ENCODE results near the gene CMIP. TPM values are rescaled to one million over a fixed set of nuclear protein-coding genes. Genes with fewer than 3 reads are reported as not detected.

The CMIP gene
- total and polyA plus RNA-seq, 3 experiments from 2014 or later = 1.0 to 24.4 (median 23.6) TPM

DNA sequence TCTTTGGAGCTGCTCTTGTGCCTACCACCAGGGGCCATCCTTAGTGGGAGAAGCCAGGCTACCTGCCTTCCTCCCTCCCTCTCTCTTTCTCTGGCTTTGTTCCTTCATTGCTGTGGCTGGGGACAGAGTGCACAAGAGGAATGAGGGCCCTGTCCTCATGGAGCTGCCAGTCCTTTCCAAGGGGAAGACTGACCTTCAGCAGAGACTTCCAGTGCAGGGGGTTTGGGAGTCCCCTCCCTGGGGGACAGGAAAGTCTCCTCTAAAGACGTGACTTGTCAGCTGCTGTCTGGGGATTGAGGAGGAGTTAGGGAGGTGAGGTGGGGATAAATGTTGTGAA lies 108.1 kb downstream of the CMIP start:
- no peaks in the 10 kb centered on the region for H3K9me3 Mint-ChIP-seq
- peaks cover 46 to 83% (median 63%) of the 10 kb centered on the region in 3 donors for H3K4me1 Mint-ChIP-seq
- no peak overlapping the region for H3K4me3 Mint-ChIP-seq
- no peak overlapping the region for H3K27ac ChIP-seq (ENCODE audit: low read depth, low read length)
- no peaks in the 10 kb centered on the region for H3K27me3 Mint-ChIP-seq
- H3K27ac Mint-ChIP-seq = peak overlapping the region in 7 of 8 donors; percentile 63 to 98 (median 81)
- CTCF ChIA-PET = no interaction called here
- no peak overlapping the region for H3K4me3 ChIP-seq (ENCODE audit: low read length)
- POLR2A ChIA-PET = no interaction called here
- no peaks in the 10 kb centered on the region for H3K9me3 ChIP-seq (ENCODE audit: low read length)
- no peaks in the 10 kb centered on the region for H3K4me1 ChIP-seq (ENCODE audit: insufficient read depth, low read length)
- H3K27me3 ChIP-seq (ENCODE audit: insufficient read depth, low read length, poor library complexity, severe bottlenecking) = no peaks in the 10 kb centered on the region
- no peak for DNase-seq
- peaks cover under 1 to 4% (median 4%) of the 10 kb centered on the region in 3 donors for H3K36me3 Mint-ChIP-seq
- H3K36me3 ChIP-seq (ENCODE audit: insufficient read depth, low read length) = no peaks in the 10 kb centered on the region

DNA sequence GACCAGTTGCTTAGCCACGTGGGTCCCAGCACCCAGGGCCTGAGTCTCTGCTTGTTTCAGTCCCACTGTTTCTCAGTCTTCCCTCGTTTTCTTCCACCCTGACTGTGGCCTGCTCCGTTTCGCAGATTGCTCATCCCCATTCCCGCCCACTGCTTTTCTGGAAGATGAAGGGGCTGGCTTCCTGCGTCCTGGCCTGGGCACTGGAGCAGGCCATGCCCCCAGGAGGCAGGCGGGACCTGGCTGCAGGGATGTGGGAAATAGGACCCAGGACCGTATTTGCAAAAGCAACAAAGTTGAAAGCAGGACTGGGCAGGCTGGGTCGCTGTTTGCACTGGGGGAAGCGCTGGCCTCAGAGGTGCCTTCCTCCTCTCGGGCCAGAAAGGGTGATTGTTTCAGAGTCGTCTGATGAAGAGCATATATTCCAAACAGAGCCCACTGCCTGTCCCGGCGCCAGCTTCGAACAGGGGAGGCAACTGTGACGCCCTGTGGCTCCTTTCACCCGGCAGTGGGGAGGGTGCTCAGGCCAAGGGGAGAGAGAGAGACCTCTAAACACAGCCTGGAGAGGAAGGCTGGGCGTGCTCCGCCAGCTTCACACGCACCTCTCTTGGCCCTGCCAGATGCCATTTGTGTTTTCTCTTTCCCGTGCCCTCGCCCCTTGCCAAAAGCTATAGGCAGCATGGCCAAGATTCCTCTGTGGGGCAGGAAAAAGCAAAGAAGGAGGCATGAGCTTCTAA lies 108.6 kb downstream of the CMIP start:
- Mint-ChIP-seq H3K27me3 (no peaks in the 10 kb centered on the region), H3K9me3 (no peaks in the 10 kb centered on the region), H3K4me1 (peaks cover 49 to 87% (median 63%) of the 10 kb centered on the region in 3 donors), H3K36me3 (peaks cover 3 to 6% (median 4%) of the 10 kb centered on the region in 3 donors), H3K4me3 (peak overlapping the region in 1 of 7 donors; percentile 48), H3K27ac (peak overlapping the region in 7 of 8 donors; percentile 23 to 98 (median 79))
- H3K4me3 ChIP-seq (ENCODE audit: low read length) = no peak overlapping the region
- no peaks in the 10 kb centered on the region for H3K27me3 ChIP-seq (ENCODE audit: insufficient read depth, low read length, poor library complexity, severe bottlenecking)
- no peaks in the 10 kb centered on the region for H3K9me3 ChIP-seq (ENCODE audit: low read length)
- POLR2A ChIA-PET = no interaction called here
- DNase-seq = no peak
- H3K4me1 ChIP-seq (ENCODE audit: insufficient read depth, low read length) = no peaks in the 10 kb centered on the region
- CTCF ChIA-PET = no interaction called here
- H3K36me3 ChIP-seq (ENCODE audit: insufficient read depth, low read length) = no peaks in the 10 kb centered on the region
- H3K27ac ChIP-seq (ENCODE audit: low read depth, low read length) = no peak overlapping the region

DNA sequence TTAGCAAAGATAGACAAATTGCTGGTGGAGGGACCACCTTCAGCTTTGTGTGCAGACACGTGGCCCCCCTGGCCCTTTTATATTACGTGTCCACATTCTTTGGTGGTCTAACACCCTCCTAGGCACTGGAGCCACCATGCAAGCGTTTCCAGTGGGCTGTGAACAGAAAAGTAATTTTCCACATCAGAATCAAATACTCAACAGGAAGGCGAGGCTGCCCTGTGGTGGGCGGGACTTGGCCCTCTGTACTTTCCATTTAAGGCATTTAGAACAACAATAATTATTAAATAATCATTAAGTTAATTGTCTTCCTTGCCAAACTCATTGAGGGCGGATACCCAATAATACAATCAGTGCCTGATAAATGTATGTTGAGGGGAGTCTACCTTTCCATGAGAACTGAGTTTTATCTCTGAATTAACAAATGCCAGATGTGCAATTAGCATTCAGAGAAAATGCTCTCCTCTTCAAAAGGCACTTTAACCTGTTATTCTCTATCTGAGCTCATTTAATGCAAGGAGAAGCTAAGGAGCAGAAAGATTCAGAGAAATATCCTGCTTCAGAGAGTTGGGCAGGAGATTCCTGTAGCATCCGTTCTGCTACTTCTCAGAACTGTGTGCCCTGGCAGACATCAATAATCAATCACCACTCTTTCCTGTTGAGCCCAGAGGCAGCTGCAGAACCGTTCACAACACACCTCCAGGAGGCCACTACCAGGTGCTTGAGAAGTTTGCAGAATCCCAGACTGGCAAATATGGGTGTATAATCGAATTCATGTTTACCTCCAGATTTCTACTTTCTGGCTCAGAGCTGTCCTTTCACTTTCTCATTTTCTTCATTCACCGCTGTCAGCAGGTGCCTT lies 109.4 kb downstream of the CMIP start:
- CTCF ChIA-PET = interaction anchor here (1.2 kb wide), 1 partner anchor 150 kb away, joined by 4 read pairs; no protein-coding TSS in a partner anchor
- H3K27ac Mint-ChIP-seq = peak overlapping the region; percentile 17 to 94 (median 75)
- no peaks in the 10 kb centered on the region for H3K4me1 ChIP-seq (ENCODE audit: insufficient read depth, low read length)

DNA sequence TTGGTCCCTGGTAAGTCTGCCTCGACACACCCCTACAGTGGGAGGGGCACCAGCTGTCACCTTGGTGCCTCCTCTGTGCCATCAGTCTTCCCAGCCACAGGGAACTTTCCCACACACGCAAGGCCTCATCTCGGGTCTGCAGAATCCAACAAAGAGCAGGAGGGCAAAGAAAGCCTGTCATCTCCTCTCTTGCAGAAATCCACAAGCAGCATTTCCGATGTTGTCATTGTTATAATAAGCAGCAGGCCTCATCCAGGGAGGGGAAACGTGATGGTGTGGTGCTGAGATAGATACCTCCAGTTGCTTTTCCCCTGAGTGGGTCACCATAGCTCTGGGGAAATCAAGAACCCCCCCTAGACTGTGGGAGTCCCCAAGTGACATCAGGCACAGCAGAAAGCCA lies 110.4 kb downstream of the CMIP start:
- Mint-ChIP-seq H3K36me3 (peaks cover 3 to 8% (median 4%) of the 10 kb centered on the region in 3 donors), H3K4me3 (no peak overlapping the region), H3K27me3 (no peaks in the 10 kb centered on the region), H3K27ac (peak overlapping the region in 6 of 8 donors; percentile 6 to 94 (median 50)), H3K4me1 (peaks cover 48 to 84% (median 54%) of the 10 kb centered on the region in 3 donors), H3K9me3 (no peaks in the 10 kb centered on the region)
- no peaks in the 10 kb centered on the region for H3K36me3 ChIP-seq (ENCODE audit: insufficient read depth, low read length)
- H3K9me3 ChIP-seq (ENCODE audit: low read length) = no peaks in the 10 kb centered on the region
- no peaks in the 10 kb centered on the region for H3K4me1 ChIP-seq (ENCODE audit: insufficient read depth, low read length)
- no peak overlapping the region for H3K27ac ChIP-seq (ENCODE audit: low read depth, low read length)
- CTCF ChIA-PET = interaction anchor here (1.1 to 1.2 kb wide), 2 partner anchors 9 to 151 kb away, joined by 3 to 4 read pairs; no protein-coding TSS in a partner anchor
- H3K4me3 ChIP-seq (ENCODE audit: low read length) = no peak overlapping the region
- POLR2A ChIA-PET = no interaction called here
- DNase-seq = no peak
- H3K27me3 ChIP-seq (ENCODE audit: insufficient read depth, low read length, poor library complexity, severe bottlenecking) = no peaks in the 10 kb centered on the region

More for the DNA sequence above, 109.4 kb downstream of the CMIP start:
- no peaks in the 10 kb centered on the region for H3K27me3 ChIP-seq (ENCODE audit: insufficient read depth, low read length, poor library complexity, severe bottlenecking)
- no peak overlapping the region for H3K4me3 ChIP-seq (ENCODE audit: low read length)
- no peak overlapping the region for H3K27ac ChIP-seq (ENCODE audit: low read depth, low read length)
- no peaks in the 10 kb centered on the region for H3K27me3 Mint-ChIP-seq
- no peaks in the 10 kb centered on the region for H3K9me3 Mint-ChIP-seq
- POLR2A ChIA-PET = no interaction called here
- peaks cover 51 to 86% (median 60%) of the 10 kb centered on the region in 3 donors for H3K4me1 Mint-ChIP-seq
- no peak overlapping the region for H3K4me3 Mint-ChIP-seq
- no peaks in the 10 kb centered on the region for H3K36me3 ChIP-seq (ENCODE audit: insufficient read depth, low read length)
- H3K36me3 Mint-ChIP-seq = peaks cover 3 to 8% (median 4%) of the 10 kb centered on the region in 3 donors
- DNase-seq = no peak
- H3K9me3 ChIP-seq (ENCODE audit: low read length) = no peaks in the 10 kb centered on the region

DNA sequence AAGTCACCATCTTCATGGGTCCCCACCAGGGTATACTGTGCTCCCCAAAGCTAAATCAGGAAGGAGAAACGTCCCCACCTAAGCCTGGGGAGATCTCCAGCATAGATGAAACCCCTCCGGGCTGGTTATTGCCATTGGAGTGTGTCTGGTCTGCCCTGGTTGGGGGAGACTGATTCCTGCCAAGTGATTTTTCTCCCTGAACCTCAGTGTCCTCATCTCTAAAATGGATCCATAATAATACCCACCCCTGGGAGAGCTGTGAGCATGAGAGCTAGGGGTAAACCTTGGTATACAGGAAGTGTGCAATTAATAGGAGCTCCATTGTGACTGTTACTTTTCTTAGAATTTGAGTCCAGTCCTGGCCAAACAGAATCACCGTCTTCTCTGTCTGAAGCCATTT lies 111.1 kb downstream of the CMIP start:
- H3K4me1 ChIP-seq (ENCODE audit: insufficient read depth, low read length) = no peaks in the 10 kb centered on the region
- CTCF ChIA-PET = interaction anchor here (1.1 kb wide), 1 partner anchor 8 kb away, joined by 3 read pairs; no protein-coding TSS in a partner anchor

DNA sequence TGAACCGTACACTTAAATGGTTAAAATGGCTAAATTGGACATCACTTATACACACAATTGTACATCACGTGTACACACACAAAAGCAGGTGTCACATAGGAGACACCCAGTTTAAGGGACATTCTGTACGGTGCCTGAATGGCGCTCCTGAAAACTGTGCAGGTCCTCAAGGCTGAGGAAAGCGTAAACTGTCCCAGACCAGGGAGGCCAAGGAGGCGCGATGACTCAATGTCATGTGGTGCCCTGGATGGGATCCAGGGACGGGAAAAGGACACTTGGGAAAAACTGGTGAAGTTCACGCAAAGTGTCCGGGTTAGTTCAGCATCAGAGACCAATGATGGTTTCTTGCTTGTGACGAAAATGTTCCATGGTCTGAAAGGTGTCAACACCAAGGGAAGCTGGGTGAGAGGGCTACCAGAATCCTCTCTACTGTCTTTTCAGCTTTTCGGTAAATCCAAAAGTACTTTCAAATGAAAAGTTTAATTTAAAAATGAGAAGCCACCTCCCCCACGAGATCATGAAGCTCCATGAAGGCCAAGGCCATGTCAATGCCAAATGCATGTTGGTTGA lies 112.2 kb downstream of the CMIP start:
- Mint-ChIP-seq H3K9me3 (no peaks in the 10 kb centered on the region), H3K4me1 (peaks cover 42 to 81% (median 47%) of the 10 kb centered on the region in 3 donors), H3K36me3 (peaks cover 3 to 9% (median 4%) of the 10 kb centered on the region in 3 donors), H3K27me3 (no peaks in the 10 kb centered on the region), H3K4me3 (no peak overlapping the region), H3K27ac (peak overlapping the region in 3 of 8 donors; percentile 22 to 66 (median 52))
- Histone ChIP-seq H3K36me3 (ENCODE audit: insufficient read depth, low read length) (no peaks in the 10 kb centered on the region), H3K27ac (ENCODE audit: low read depth, low read length) (no peak overlapping the region), H3K9me3 (ENCODE audit: low read length) (no peaks in the 10 kb centered on the region), H3K4me3 (ENCODE audit: low read length) (no peak overlapping the region), H3K4me1 (ENCODE audit: insufficient read depth, low read length) (no peaks in the 10 kb centered on the region), H3K27me3 (ENCODE audit: insufficient read depth, low read length, poor library complexity, severe bottlenecking) (no peaks in the 10 kb centered on the region)
- ChIA-PET CTCF (no interaction called here), POLR2A (no interaction called here)
- DNase-seq = no peak

More for the DNA sequence above, 111.1 kb downstream of the CMIP start:
- Histone ChIP-seq H3K9me3 (ENCODE audit: low read length) (no peaks in the 10 kb centered on the region), H3K27me3 (ENCODE audit: insufficient read depth, low read length, poor library complexity, severe bottlenecking) (no peaks in the 10 kb centered on the region), H3K36me3 (ENCODE audit: insufficient read depth, low read length) (no peaks in the 10 kb centered on the region), H3K27ac (ENCODE audit: low read depth, low read length) (no peak overlapping the region), H3K4me3 (ENCODE audit: low read length) (no peak overlapping the region)
- DNase-seq = no peak
- Mint-ChIP-seq H3K9me3 (no peaks in the 10 kb centered on the region), H3K36me3 (peaks cover 3 to 8% (median 4%) of the 10 kb centered on the region in 3 donors), H3K4me3 (no peak overlapping the region), H3K27ac (peak overlapping the region in 3 of 8 donors; percentile 47 to 85 (median 78)), H3K4me1 (peaks cover 48 to 83% (median 49%) of the 10 kb centered on the region in 3 donors), H3K27me3 (no peaks in the 10 kb centered on the region)
- POLR2A ChIA-PET = no interaction called here

DNA sequence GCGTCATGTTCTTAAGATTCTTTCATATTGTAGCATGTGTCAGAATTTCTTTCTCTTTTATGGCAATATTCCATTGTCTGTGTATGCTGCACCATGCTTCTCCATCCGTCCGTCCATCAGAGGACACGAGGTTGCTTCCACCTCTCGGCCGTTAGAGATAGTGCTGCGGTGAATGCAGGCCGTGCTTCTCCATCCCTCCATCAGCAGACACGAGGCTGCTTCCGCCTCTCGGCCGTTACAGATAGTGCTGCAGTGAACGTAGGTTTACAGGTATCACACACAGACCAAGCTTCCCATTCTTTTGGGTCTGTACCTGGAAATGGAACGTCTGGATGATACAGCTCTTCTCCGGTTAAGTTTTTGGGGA lies 113.5 kb downstream of the CMIP start:
- no peaks in the 10 kb centered on the region for H3K4me1 ChIP-seq (ENCODE audit: insufficient read depth, low read length)
- Mint-ChIP-seq H3K9me3 (no peaks in the 10 kb centered on the region), H3K27me3 (no peaks in the 10 kb centered on the region), H3K27ac (peak overlapping the region in 3 of 8 donors; percentile 37 to 43 (median 43)), H3K4me1 (peaks cover 32 to 78% (median 40%) of the 10 kb centered on the region in 3 donors), H3K36me3 (peaks cover 3 to 9% (median 4%) of the 10 kb centered on the region in 3 donors), H3K4me3 (no peak overlapping the region)
- ChIA-PET POLR2A (no interaction called here), CTCF (no interaction called here)
- no peak overlapping the region for H3K27ac ChIP-seq (ENCODE audit: low read depth, low read length)
- H3K9me3 ChIP-seq (ENCODE audit: low read length) = no peaks in the 10 kb centered on the region
- DNase-seq = no peak
- H3K4me3 ChIP-seq (ENCODE audit: low read length) = no peak overlapping the region
- H3K36me3 ChIP-seq (ENCODE audit: insufficient read depth, low read length) = no peaks in the 10 kb centered on the region
- H3K27me3 ChIP-seq (ENCODE audit: insufficient read depth, low read length, poor library complexity, severe bottlenecking) = no peaks in the 10 kb centered on the region

All from CD8-positive, alpha-beta memory T cell (primary cell).